ENCODE data around the gene SSRP1. TPM values are rescaled to one million over a fixed set of nuclear protein-coding genes. Genes with fewer than 3 reads are reported as not detected.

SSRP1 gene
- total and polyA plus RNA-seq, 5 experiments from 2014 or later, result 35.9 to 74.5 (median 41.0) TPM

- POLR2A ChIA-PET, result no interaction called here
- no peaks in the 10 kb centered on the region for H3K27me3 Mint-ChIP-seq
- no peak for DNase-seq
- peaks cover 6 to 19% (median 15%) of the 10 kb centered on the region in 4 donors for H3K4me1 Mint-ChIP-seq
- H3K4me3 Mint-ChIP-seq, result no peak overlapping the region
- no peak for ATAC-seq
- peaks cover 0 to 5% (median 2%) of the 10 kb centered on the region in 3 donors for H3K36me3 Mint-ChIP-seq
- no peaks in the 10 kb centered on the region for H3K9me3 Mint-ChIP-seq
- peak overlapping the region in 1 of 10 donors; percentile 79 for H3K27ac Mint-ChIP-seq
These were observed 26.3 kb downstream of the SSRP1 start for GRCh38 chr11:57309106-57310059.

GRCh38 chr11:57308426-57309060 lies 27.1 kb downstream of the SSRP1 start:
- ATAC-seq, result no peak
- H3K4me1 Mint-ChIP-seq, result peaks cover 6 to 19% (median 15%) of the 10 kb centered on the region in 4 donors
- H3K36me3 Mint-ChIP-seq, result peaks cover 0 to 2% (median 0%) of the 10 kb centered on the region in 3 donors
- H3K4me3 Mint-ChIP-seq, result no peak overlapping the region
- H3K27ac Mint-ChIP-seq, result peak overlapping the region in 3 of 10 donors; percentile 11 to 79 (median 39)
- POLR2A ChIA-PET, result no interaction called here
- DNase-seq, result peak in 1 of 10 donors; percentile 51
- no peaks in the 10 kb centered on the region for H3K9me3 Mint-ChIP-seq
- H3K27me3 Mint-ChIP-seq, result no peaks in the 10 kb centered on the region

GRCh38 chr11:57307666-57308270 lies 27.9 kb downstream of the SSRP1 start:
- Mint-ChIP-seq H3K4me1 (peaks cover 9 to 19% (median 15%) of the 10 kb centered on the region in 4 donors), H3K9me3 (no peaks in the 10 kb centered on the region)

GRCh38 chr11:57306940-57307565 lies 28.6 kb downstream of the SSRP1 start:
- no peaks in the 10 kb centered on the region for H3K27me3 Mint-ChIP-seq
- no peak for ATAC-seq
- no peak overlapping the region for H3K4me3 Mint-ChIP-seq
- peak in 1 of 10 donors; percentile 13 for DNase-seq
- peaks cover 0 to 7% (median 2%) of the 10 kb centered on the region in 3 donors for H3K36me3 Mint-ChIP-seq
- H3K4me1 Mint-ChIP-seq, result peaks cover 5 to 14% (median 10%) of the 10 kb centered on the region in 4 donors
- H3K27ac Mint-ChIP-seq, result peak overlapping the region in 3 of 10 donors; percentile 24 to 68 (median 47)
- no peaks in the 10 kb centered on the region for H3K9me3 Mint-ChIP-seq
- POLR2A ChIA-PET, result no interaction called here

More at GRCh38 chr11:57307666-57308270, 27.9 kb downstream of the SSRP1 start:
- Mint-ChIP-seq H3K4me3 (no peak overlapping the region), H3K27me3 (no peaks in the 10 kb centered on the region), H3K27ac (peak overlapping the region in 3 of 10 donors; percentile 11 to 79 (median 24)), H3K36me3 (peaks cover 0 to 4% (median 0%) of the 10 kb centered on the region in 3 donors)
- no peak for ATAC-seq
- POLR2A ChIA-PET, result no interaction called here
- no peak for DNase-seq

- Mint-ChIP-seq H3K27me3 (no peaks in the 10 kb centered on the region), H3K4me1 (peaks cover 3 to 13% (median 5%) of the 10 kb centered on the region in 4 donors), H3K27ac (peak overlapping the region in 1 of 10 donors; percentile 57), H3K4me3 (no peak overlapping the region), H3K36me3 (peaks cover 3 to 14% (median 9%) of the 10 kb centered on the region in 3 donors), H3K9me3 (peaks cover 0 to 2% (median 0%) of the 10 kb centered on the region in 9 donors)
- ATAC-seq (no peak), DNase-seq (peak in 1 of 10 donors; percentile 23)
- POLR2A ChIA-PET, result no interaction called here
These were observed 29.4 kb downstream of the SSRP1 start for GRCh38 chr11:57306161-57306876.

GRCh38 chr11:57305523-57305922 lies 30.2 kb downstream of the SSRP1 start:
- no peak overlapping the region for H3K27ac Mint-ChIP-seq
- POLR2A ChIA-PET, result no interaction called here

GRCh38 chr11:57303990-57304579 lies 31.6 kb downstream of the SSRP1 start:
- DNase-seq (peak in 1 of 10 donors; percentile 50), ATAC-seq (no peak)
- Mint-ChIP-seq H3K27ac (no peak overlapping the region), H3K36me3 (peaks cover 15 to 35% (median 32%) of the 10 kb centered on the region in 3 donors), H3K9me3 (peaks cover 0 to 9% (median 5%) of the 10 kb centered on the region in 9 donors), H3K4me3 (no peak overlapping the region), H3K27me3 (no peaks in the 10 kb centered on the region), H3K4me1 (peaks cover 0 to 6% (median 3%) of the 10 kb centered on the region in 4 donors)
- POLR2A ChIA-PET, result no interaction called here

More at GRCh38 chr11:57305523-57305922, 30.2 kb downstream of the SSRP1 start:
- H3K36me3 Mint-ChIP-seq, result peaks cover 8 to 22% (median 17%) of the 10 kb centered on the region in 3 donors
- peak in 1 of 10 donors; percentile 48 for DNase-seq
- peaks cover 0 to 13% (median 3%) of the 10 kb centered on the region in 4 donors for H3K4me1 Mint-ChIP-seq
- H3K4me3 Mint-ChIP-seq, result no peak overlapping the region
- no peaks in the 10 kb centered on the region for H3K27me3 Mint-ChIP-seq
- ATAC-seq, result no peak
- H3K9me3 Mint-ChIP-seq, result peaks cover 0 to 2% (median 0%) of the 10 kb centered on the region in 9 donors

- H3K4me1 Mint-ChIP-seq, result peaks cover 0 to 6% (median 1%) of the 10 kb centered on the region in 4 donors
- DNase-seq (peak in 1 of 10 donors; percentile 58), ATAC-seq (no peak)
- no peak overlapping the region for H3K27ac Mint-ChIP-seq
- H3K27me3 Mint-ChIP-seq, result no peaks in the 10 kb centered on the region
- peaks cover 16 to 38% (median 37%) of the 10 kb centered on the region in 3 donors for H3K36me3 Mint-ChIP-seq
- no peak overlapping the region for H3K4me3 Mint-ChIP-seq
- peaks cover 0 to 14% (median 7%) of the 10 kb centered on the region in 9 donors for H3K9me3 Mint-ChIP-seq
- POLR2A ChIA-PET, result no interaction called here
These were observed 32.3 kb downstream of the SSRP1 start for GRCh38 chr11:57303280-57303989.

- Mint-ChIP-seq H3K27ac (no peak overlapping the region), H3K9me3 (peaks cover 0 to 23% (median 11%) of the 10 kb centered on the region in 9 donors), H3K36me3 (peaks cover 16 to 44% (median 39%) of the 10 kb centered on the region in 3 donors), H3K4me1 (peaks cover 0 to 6% (median 1%) of the 10 kb centered on the region in 4 donors), H3K4me3 (no peak overlapping the region), H3K27me3 (no peaks in the 10 kb centered on the region)
- POLR2A ChIA-PET, result no interaction called here
- no peak for ATAC-seq
- no peak for DNase-seq
These were observed 33.2 kb downstream of the SSRP1 start for GRCh38 chr11:57302489-57302888.

GRCh38 chr11:57301711-57302423 lies 33.8 kb downstream of the SSRP1 start:
- ATAC-seq (no peak), DNase-seq (peak in 1 of 10 donors; percentile 36)
- Mint-ChIP-seq H3K36me3 (peaks cover 18 to 46% (median 39%) of the 10 kb centered on the region in 3 donors), H3K4me3 (no peak overlapping the region), H3K9me3 (peaks cover 0 to 23% (median 11%) of the 10 kb centered on the region in 9 donors), H3K4me1 (peaks cover 0 to 2% (median 0%) of the 10 kb centered on the region in 4 donors), H3K27me3 (no peaks in the 10 kb centered on the region), H3K27ac (no peak overlapping the region)
- POLR2A ChIA-PET, result no interaction called here

Measured in naive thymus-derived CD8-positive, alpha-beta T cell (primary cell).